ENCODE results near the gene KIAA0513. TPM values are rescaled to one million over a fixed set of nuclear protein-coding genes. Genes with fewer than 3 reads are reported as not detected.

KIAA0513 gene
- total RNA-seq, 1 experiment from 2014 or later, result 8.7 TPM

DNA sequence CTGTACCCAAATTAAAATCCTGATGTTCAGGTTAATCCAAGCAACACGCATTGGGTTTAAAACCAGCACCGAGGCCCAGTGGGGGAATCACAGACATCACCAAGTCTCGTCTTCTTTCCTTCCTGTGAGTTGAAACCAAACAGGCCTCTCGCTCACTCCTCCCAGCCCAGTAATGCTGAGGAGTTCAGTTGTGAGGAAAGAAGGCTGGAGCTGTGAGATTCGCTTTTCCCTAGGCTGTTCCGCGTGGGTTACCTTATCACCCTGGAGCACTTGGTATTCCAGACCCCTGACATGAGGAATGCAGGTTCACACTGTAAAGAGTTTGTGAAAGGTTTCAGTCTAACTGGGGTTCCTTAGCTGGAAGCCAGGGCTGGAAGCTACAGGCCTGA is 63.9 kb downstream of the KIAA0513 start:
- ATAC-seq (no peak), DNase-seq (ENCODE audit: low read depth, low spot score) (no peak)
- no peaks in the 10 kb centered on the region for H3K27me3 ChIP-seq (ENCODE audit: control insufficient read depth, insufficient read depth, low read length)
- no TSS peak for BruUV-seq (replicated peaks)
- H3K9me3 ChIP-seq (ENCODE audit: control insufficient read depth, insufficient read depth, low read depth, low read length), result no peaks in the 10 kb centered on the region
- no peaks in the 10 kb centered on the region for H3K4me1 ChIP-seq (ENCODE audit: control insufficient read depth, insufficient read depth, low read length)
- H3K4me3 ChIP-seq (ENCODE audit: low read depth in 2 of 2, low read length in 2 of 2), result no peak overlapping the region
- no peak overlapping the region for H3K27ac ChIP-seq (ENCODE audit: low read length)
- POLR2A ChIA-PET, result interaction anchor here (0.6 kb wide), 1 partner anchor 195 kb away, joined by 4 read pairs; no protein-coding TSS in a partner anchor
- in situ Hi-C loops (cut with HindIII; ENCODE audit: low pct_unique_long_range_greater_than_20kb, low sequenced_read_pairs) (no loop called here), intact Hi-C loops (cut with micrococcal nuclease; ENCODE audit: unreplicated experiment) (no loop called here)
- TF ChIP-seq SIN3A (IDR thresholded peaks at IDR 0.05; ENCODE audit: borderline replicate concordance, insufficient read depth, low read depth, low read length) (no peak), TCF7L2 (IDR thresholded peaks at IDR 0.05; ENCODE audit: low read depth, low read length) (no peak), POLR2AphosphoS5 (IDR thresholded peaks at IDR 0.05; ENCODE audit: low read depth, low read length) (no peak)
- TF ChIP-seq, protein P1, sequence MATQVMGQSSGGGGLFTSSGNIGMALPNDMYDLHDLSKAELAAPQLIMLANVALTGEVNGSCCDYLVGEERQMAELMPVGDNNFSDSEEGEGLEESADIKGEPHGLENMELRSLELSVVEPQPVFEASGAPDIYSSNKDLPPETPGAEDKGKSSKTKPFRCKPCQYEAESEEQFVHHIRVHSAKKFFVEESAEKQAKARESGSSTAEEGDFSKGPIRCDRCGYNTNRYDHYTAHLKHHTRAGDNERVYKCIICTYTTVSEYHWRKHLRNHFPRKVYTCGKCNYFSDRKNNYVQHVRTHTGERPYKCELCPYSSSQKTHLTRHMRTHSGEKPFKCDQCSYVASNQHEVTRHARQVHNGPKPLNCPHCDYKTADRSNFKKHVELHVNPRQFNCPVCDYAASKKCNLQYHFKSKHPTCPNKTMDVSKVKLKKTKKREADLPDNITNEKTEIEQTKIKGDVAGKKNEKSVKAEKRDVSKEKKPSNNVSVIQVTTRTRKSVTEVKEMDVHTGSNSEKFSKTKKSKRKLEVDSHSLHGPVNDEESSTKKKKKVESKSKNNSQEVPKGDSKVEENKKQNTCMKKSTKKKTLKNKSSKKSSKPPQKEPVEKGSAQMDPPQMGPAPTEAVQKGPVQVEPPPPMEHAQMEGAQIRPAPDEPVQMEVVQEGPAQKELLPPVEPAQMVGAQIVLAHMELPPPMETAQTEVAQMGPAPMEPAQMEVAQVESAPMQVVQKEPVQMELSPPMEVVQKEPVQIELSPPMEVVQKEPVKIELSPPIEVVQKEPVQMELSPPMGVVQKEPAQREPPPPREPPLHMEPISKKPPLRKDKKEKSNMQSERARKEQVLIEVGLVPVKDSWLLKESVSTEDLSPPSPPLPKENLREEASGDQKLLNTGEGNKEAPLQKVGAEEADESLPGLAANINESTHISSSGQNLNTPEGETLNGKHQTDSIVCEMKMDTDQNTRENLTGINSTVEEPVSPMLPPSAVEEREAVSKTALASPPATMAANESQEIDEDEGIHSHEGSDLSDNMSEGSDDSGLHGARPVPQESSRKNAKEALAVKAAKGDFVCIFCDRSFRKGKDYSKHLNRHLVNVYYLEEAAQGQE (IDR thresholded peaks at IDR 0.05; ENCODE audit: insufficient read depth in 1 of 2, low read depth in 2 of 2, low read length in 1 of 2), result no peak
- TF ChIP-seq, protein P2, sequence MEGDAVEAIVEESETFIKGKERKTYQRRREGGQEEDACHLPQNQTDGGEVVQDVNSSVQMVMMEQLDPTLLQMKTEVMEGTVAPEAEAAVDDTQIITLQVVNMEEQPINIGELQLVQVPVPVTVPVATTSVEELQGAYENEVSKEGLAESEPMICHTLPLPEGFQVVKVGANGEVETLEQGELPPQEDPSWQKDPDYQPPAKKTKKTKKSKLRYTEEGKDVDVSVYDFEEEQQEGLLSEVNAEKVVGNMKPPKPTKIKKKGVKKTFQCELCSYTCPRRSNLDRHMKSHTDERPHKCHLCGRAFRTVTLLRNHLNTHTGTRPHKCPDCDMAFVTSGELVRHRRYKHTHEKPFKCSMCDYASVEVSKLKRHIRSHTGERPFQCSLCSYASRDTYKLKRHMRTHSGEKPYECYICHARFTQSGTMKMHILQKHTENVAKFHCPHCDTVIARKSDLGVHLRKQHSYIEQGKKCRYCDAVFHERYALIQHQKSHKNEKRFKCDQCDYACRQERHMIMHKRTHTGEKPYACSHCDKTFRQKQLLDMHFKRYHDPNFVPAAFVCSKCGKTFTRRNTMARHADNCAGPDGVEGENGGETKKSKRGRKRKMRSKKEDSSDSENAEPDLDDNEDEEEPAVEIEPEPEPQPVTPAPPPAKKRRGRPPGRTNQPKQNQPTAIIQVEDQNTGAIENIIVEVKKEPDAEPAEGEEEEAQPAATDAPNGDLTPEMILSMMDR (IDR thresholded peaks at IDR 0.05), result no peak
- CTCF ChIA-PET, result no interaction called here
- no peaks in the 10 kb centered on the region for H3K36me3 ChIP-seq (ENCODE audit: control insufficient read depth, insufficient read depth, low read length)

DNA sequence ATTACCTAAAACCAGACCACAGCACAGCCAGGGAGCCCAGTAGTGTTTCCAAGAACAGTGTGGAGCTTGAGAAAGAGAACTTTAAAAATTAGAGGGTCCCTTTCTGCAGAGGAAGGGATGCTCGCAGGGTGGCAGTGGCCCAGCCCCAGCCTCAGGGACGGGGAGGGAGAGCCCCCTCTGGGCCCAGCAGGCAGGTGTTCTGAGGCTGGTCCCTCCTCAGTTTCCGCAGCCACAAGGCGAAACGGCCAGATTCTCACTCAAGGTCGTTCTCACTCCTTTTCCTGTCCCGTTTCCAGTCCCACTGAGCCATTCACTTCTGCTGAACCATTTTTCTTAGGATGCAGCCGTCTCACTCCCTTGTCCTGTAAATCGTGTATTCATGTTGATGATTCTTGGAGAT is 64.7 kb downstream of the KIAA0513 start:
- no peak overlapping the region for H3K4me3 ChIP-seq (ENCODE audit: low read depth in 2 of 2, low read length in 2 of 2)
- no peak overlapping the region for H3K27ac ChIP-seq (ENCODE audit: low read length)
- no peaks in the 10 kb centered on the region for H3K9me3 ChIP-seq (ENCODE audit: control insufficient read depth, insufficient read depth, low read depth, low read length)
- ChIA-PET CTCF (interaction anchor here (0.7 kb wide), 1 partner anchor 21 kb away, joined by 11 read pairs; no protein-coding TSS in a partner anchor), POLR2A (no interaction called here)
- H3K36me3 ChIP-seq (ENCODE audit: control insufficient read depth, insufficient read depth, low read length), result no peaks in the 10 kb centered on the region
- TF ChIP-seq, protein P2 (IDR thresholded peaks at IDR 0.05), result no peak
- no peak for TF ChIP-seq TCF7L2 (IDR thresholded peaks at IDR 0.05; ENCODE audit: low read depth, low read length)
- no peak for TF ChIP-seq SIN3A (IDR thresholded peaks at IDR 0.05; ENCODE audit: borderline replicate concordance, insufficient read depth, low read depth, low read length)
- TF ChIP-seq POLR2AphosphoS5 (IDR thresholded peaks at IDR 0.05; ENCODE audit: low read depth, low read length), result no peak
- TF ChIP-seq, protein P1 (IDR thresholded peaks at IDR 0.05; ENCODE audit: insufficient read depth in 1 of 2, low read depth in 2 of 2, low read length in 1 of 2), result no peak
- intact Hi-C loops (cut with micrococcal nuclease; ENCODE audit: unreplicated experiment) (no loop called here), in situ Hi-C loops (cut with HindIII; ENCODE audit: low pct_unique_long_range_greater_than_20kb, low sequenced_read_pairs) (no loop called here)
- ATAC-seq (no peak), DNase-seq (ENCODE audit: low read depth, low spot score) (no peak)
- no peaks in the 10 kb centered on the region for H3K4me1 ChIP-seq (ENCODE audit: control insufficient read depth, insufficient read depth, low read length)
- no peaks in the 10 kb centered on the region for H3K27me3 ChIP-seq (ENCODE audit: control insufficient read depth, insufficient read depth, low read length)
- BruUV-seq (replicated peaks), result no TSS peak
